Adrenal gland (tissue), 12 donors: ENCODE results near the gene CNR1. TPM values are rescaled to one million over a fixed set of nuclear protein-coding genes. Genes with fewer than 3 reads are reported as not detected.

Source experiments
- DNase-seq, 7 donors: peaks; one replicate each; pipeline ENCODE4 v3.0.0-alpha.2; 2019 to 2020
- H3K27ac ChIP-seq, 5 donors: fragments of 200-600 bp; sonication (generic) in 4 of 5; 1 replicate in 3 of 5; 2 replicates in 2 of 5; pipeline versions ENCODE4 v1.5.1 to v1.8.0; 2016 to 2020; ENCODE audit warnings: mild to moderate bottlenecking in 1 of 5
- H3K27me3 ChIP-seq: fragments of 200-600 bp; 2 replicates; pipeline ENCODE4 v1.8.0; 2021
- H3K36me3 ChIP-seq, 2 donors: fragments of 200-600 bp; replicated peaks in 1 of 2; 1 replicate in 1 of 2; 2 replicates in 1 of 2; pipeline versions ENCODE4 v1.5.1 to v1.8.0; 2018 to 2022
- H3K4me1 ChIP-seq, 2 donors: fragments of 200-600 bp; replicated peaks in 1 of 2; 1 replicate in 1 of 2; 2 replicates in 1 of 2; pipeline versions ENCODE4 v1.5.1 to v1.8.0; 2018 to 2021
- H3K4me3 ChIP-seq, 4 donors: fragments of 200-600 bp; sonication (generic) in 3 of 4; one replicate each; pipeline ENCODE4 v1.5.1; 2016 to 2018
- H3K9me3 ChIP-seq, 3 donors: fragments of 200-600 bp; sonication (generic) in 1 of 3; replicated peaks in 1 of 3; 1 replicate in 2 of 3; 2 replicates in 1 of 3; pipeline versions ENCODE4 v1.5.1 to v1.8.0; 2016 to 2021
- CTCF ChIP-seq, 6 experiments: fragments of 450-650 bp in 4 of 6; fragments of 200-600 bp in 2 of 6; sonication (generic) in 1 of 6; IDR thresholded peaks; 1 replicate in 5 of 6; 2 replicates in 1 of 6; pipeline versions ENCODE4 v1.5.1 to v1.8.0; 2016 to 2021; ENCODE audit warnings: antibody characterized with exemption in 6 of 6, mild to moderate bottlenecking in 2 of 6, moderate library complexity in 1 of 6
- POLR2A ChIP-seq, 2 donors: fragments of 450-650 bp; IDR thresholded peaks; one replicate each; pipeline ENCODE4 v1.6.1; 2017; ENCODE audit warnings: antibody characterized with exemption in 2 of 2, mild to moderate bottlenecking in 2 of 2, moderate library complexity in 1 of 2
- WGBS, 4 donors: extraction: QIAGEN DNeasy Blood & Tissue Kit in 2 of 4; methylation state at CpG; one replicate each; pipeline versions ENCODE4 v1.1.5 to v1.1.7; 2013 to 2017; 5-methylcytosine and 5-hydroxymethylcytosine counted together
- intact Hi-C, 2 donors: fragments of 100-400 bp; cut with DNase I; formaldehyde crosslinking; loops; one replicate each; pipeline versions ENCODE4 v1.14.1 to v1.15.0; 2022 to 2023
- polyA plus RNA-seq, 3 donors: library from polyadenylated mRNA; stranded (reverse); fragments of 200-250 nt in 2 of 3; fragments of 350-450 nt in 1 of 3; fragmentation: Illumina TruSeq in 1 of 3; extraction: RNeasy Lipid Tissue Mini Kit (QIAGEN cat#74804) in 1 of 3; gene quantifications; one replicate each; pipeline ENCODE4 v1.2.3, GENCODE V29; 2013 to 2014
- total RNA-seq, 9 donors: library from RNA; depleted of rRNA in 4 of 9; stranded (reverse); fragments of >200 nt in 4 of 9; fragments of 120-200 nt in 1 of 9; fragmentation: NEBNext Ultra II Directional in 1 of 9; extraction: Animal tissue kit (Norgen Biotek cat#: 25700) in 1 of 9; gene quantifications; one replicate each; pipeline versions ENCODE4 v1.1.0 to v1.2.4, GENCODE V29; 2013 to 2023
- donor health status: healthy with polysubstance abuse.
- donor health status: Bipolar disorder and iron deficiency.
- donor health status: DM: yes; HTN: yes; CAD: no.
- donor health status: DM: no; HTN: no; CAD: no.
- donor health status: DM: no; HTN: no; CAD: no.
- donor health status: DM: yes; HTN: yes; CAD: no.

Gene CNR1
- total and polyA plus RNA-seq, 12 donors = 0.83 to 38.3 (median 6.9) TPM

- H3K36me3 ChIP-seq = no peaks in the 10 kb centered on the region
- no peak for TF ChIP-seq POLR2A (IDR thresholded peaks at IDR 0.05)
- TF ChIP-seq CTCF (IDR thresholded peaks at IDR 0.05) = no peak
- no peaks in the 10 kb centered on the region for H3K9me3 ChIP-seq
- intact Hi-C loops = no loop called here
- H3K27ac ChIP-seq = no peak overlapping the region
- 73 to 86% (median 83%) methylated on average over 5 to 14 of the region's 14 CpGs for WGBS, 4 donors
- no peak overlapping the region for H3K4me3 ChIP-seq
- H3K27me3 ChIP-seq = no peaks in the 10 kb centered on the region
- no peaks in the 10 kb centered on the region for H3K4me1 ChIP-seq
- DNase-seq = no peak
Measured at GRCh38 chr6:88143421-88144157, 22.6 kb downstream of the CNR1 start.

- Histone ChIP-seq H3K36me3 (no peaks in the 10 kb centered on the region), H3K27me3 (no peaks in the 10 kb centered on the region), H3K27ac (no peak overlapping the region), H3K4me1 (no peaks in the 10 kb centered on the region), H3K9me3 (no peaks in the 10 kb centered on the region), H3K4me3 (no peak overlapping the region)
- TF ChIP-seq POLR2A (IDR thresholded peaks at IDR 0.05) (no peak), CTCF (IDR thresholded peaks at IDR 0.05) (no peak)
- no peak for DNase-seq
- intact Hi-C loops = no loop called here
- WGBS, 4 donors = 67 to 83% (median 80%) methylated on average over 3 of the region's 3 CpGs
Measured at GRCh38 chr6:88142297-88142668, 23.9 kb downstream of the CNR1 start.

DNA sequence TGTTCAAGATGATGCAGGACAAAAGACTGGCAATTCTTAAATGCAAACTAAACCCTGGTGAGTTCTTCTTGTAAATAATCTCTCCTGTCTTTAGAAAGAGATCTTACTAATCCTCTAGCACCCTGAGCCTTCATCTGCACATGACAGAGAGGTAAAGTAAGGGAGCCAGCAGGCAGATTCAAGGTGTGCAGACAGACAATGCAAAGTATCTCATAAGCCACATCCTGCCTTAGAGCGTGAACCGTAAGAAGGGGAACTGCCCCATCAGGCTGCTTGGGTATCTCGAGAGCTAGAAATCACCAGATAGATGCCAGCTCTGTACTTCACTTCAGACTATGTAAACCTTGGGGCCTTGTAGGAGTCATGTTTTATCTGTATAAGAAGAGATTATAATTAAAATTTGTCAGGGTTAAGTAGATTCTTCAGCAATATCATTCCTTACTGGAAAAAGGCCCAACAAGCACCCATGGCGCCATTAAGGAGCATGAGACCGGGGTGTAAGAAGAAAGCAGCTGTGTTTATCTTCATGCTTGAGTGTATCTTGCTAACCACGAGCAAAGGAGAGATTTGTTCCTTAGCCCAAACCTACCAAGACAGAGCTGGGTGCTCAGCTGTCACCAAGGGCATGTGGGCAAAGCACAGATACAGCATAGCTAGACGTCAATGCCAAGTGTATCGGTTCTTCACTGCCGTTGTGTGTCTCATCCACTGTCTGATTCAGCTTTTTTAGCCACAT lies 24.4 kb downstream of the CNR1 start:
- intact Hi-C loops = no loop called here
- Histone ChIP-seq H3K9me3 (no peaks in the 10 kb centered on the region), H3K4me3 (no peak overlapping the region), H3K27me3 (no peaks in the 10 kb centered on the region), H3K27ac (no peak overlapping the region), H3K4me1 (no peaks in the 10 kb centered on the region), H3K36me3 (no peaks in the 10 kb centered on the region)
- no peak for TF ChIP-seq CTCF (IDR thresholded peaks at IDR 0.05)
- TF ChIP-seq POLR2A (IDR thresholded peaks at IDR 0.05) = no peak
- no peak for DNase-seq
- WGBS, 4 donors = 85 to 89% (median 87%) methylated on average over 9 of the region's 9 CpGs

GRCh38 chr6:88137915-88138314 lies 28.2 kb downstream of the CNR1 start:
- Histone ChIP-seq H3K36me3 (no peaks in the 10 kb centered on the region), H3K27ac (no peak overlapping the region), H3K27me3 (no peaks in the 10 kb centered on the region), H3K4me1 (no peaks in the 10 kb centered on the region), H3K4me3 (no peak overlapping the region), H3K9me3 (no peaks in the 10 kb centered on the region)
- TF ChIP-seq CTCF (IDR thresholded peaks at IDR 0.05) = no peak
- TF ChIP-seq POLR2A (IDR thresholded peaks at IDR 0.05) = no peak
- WGBS, 4 donors = 61 to 81% (median 72%) methylated on average over 1 of the region's 1 CpG
- intact Hi-C loops = no loop called here
- no peak for DNase-seq
